Loucy (cell line): Measurements from ENCODE around the gene STAT4.
A peak's percentile ranks its signal among the peaks of the same experiment; 100 is the strongest.

Experiments used
- H2AFZ ChIP-seq: fragments of 200-600 bp; sonication (generic); 2 replicates; pipeline ENCODE4 v1.6.0; 2016; ENCODE audit warnings: antibody characterized with exemption, mild to moderate bottlenecking, low read length, moderate library complexity
- H3F3A ChIP-seq: fragments of 200-600 bp; 2 replicates; pipeline ENCODE4 v1.6.0; 2016; ENCODE audit warnings: antibody characterized with exemption, low read depth, mild to moderate bottlenecking
- H3K27me3 ChIP-seq: fragments of 200-600 bp; sonication (generic); 2 replicates; pipeline ENCODE4 v1.6.1; 2014; ENCODE audit warnings: low read length, mild to moderate bottlenecking; ENCODE audit not compliant: insufficient read depth, poor library complexity, severe bottlenecking
- H3K36me3 ChIP-seq: fragments of 200-600 bp; sonication (generic); 2 replicates; pipeline ENCODE4 v1.6.1; 2016; ENCODE audit warnings: low read length; ENCODE audit not compliant: insufficient read depth
- H3K4me1 ChIP-seq: fragments of 200-600 bp; sonication (generic); 2 replicates; pipeline ENCODE4 v1.5.1; 2014; ENCODE audit warnings: low read length, mild to moderate bottlenecking; ENCODE audit not compliant: insufficient read depth, poor library complexity, severe bottlenecking
- H3K4me2 ChIP-seq: fragments of 200-600 bp; sonication (generic); 2 replicates; pipeline ENCODE4 v1.6.0; 2014; ENCODE audit warnings: antibody characterized with exemption, low read length, low read depth, mild to moderate bottlenecking; ENCODE audit not compliant: poor library complexity, severe bottlenecking
- H3K4me3 ChIP-seq: fragments of 200-600 bp; sonication (generic); 2 replicates; pipeline ENCODE4 v1.5.1; 2014; ENCODE audit warnings: low read length, mild to moderate bottlenecking, mixed read lengths; ENCODE audit not compliant: poor library complexity, severe bottlenecking
- H3K79me2 ChIP-seq: fragments of 200-600 bp; sonication (generic); 2 replicates; pipeline ENCODE4 v1.6.1; 2014; ENCODE audit warnings: low read length; ENCODE audit not compliant: insufficient read depth
- H3K9ac ChIP-seq: fragments of 200-600 bp; sonication (generic); 2 replicates; pipeline ENCODE4 v1.6.0; 2014; ENCODE audit warnings: mild to moderate bottlenecking, low read depth, low read length, moderate library complexity; ENCODE audit not compliant: poor library complexity, severe bottlenecking
- H3K9me2 ChIP-seq: fragments of 200-600 bp; sonication (generic); replicated peaks from 2 replicates; pipeline ENCODE4 v1.6.1; 2016; ENCODE audit warnings: low read depth, low read length, mixed read lengths
- H3K9me3 ChIP-seq: fragments of 200-600 bp; sonication (generic); 2 replicates; pipeline ENCODE4 v1.6.1; 2014; ENCODE audit warnings: mild to moderate bottlenecking, antibody characterized with exemption, low read length, low read depth; ENCODE audit not compliant: insufficient read depth
- H4K20me1 ChIP-seq: fragments of 200-600 bp; sonication (generic); 2 replicates; pipeline ENCODE4 v1.6.0; 2014; ENCODE audit warnings: antibody characterized with exemption, low read length, mild to moderate bottlenecking; ENCODE audit not compliant: insufficient read depth, poor library complexity, severe bottlenecking
- CTCF ChIP-seq: fragments of 200-600 bp; sonication (generic); conservative IDR thresholded peaks from 2 replicates; pipeline ENCODE4 v1.5.1; 2014; ENCODE audit warnings: mild to moderate bottlenecking, antibody characterized with exemption, low read length
- EZH2phosphoT487 ChIP-seq: fragments of 200-600 bp; IDR thresholded peaks from 2 replicates; pipeline ENCODE4 v1.6.1; 2018; ENCODE audit warnings: antibody characterized with exemption, mild to moderate bottlenecking, moderate library complexity, borderline replicate concordance

The STAT4 gene

GRCh38 chr2:191176305-191176704, 25.5 kb upstream of the STAT4 start:
- Histone ChIP-seq H3K4me3 (no peak overlapping the region), H3F3A (no peaks in the 10 kb centered on the region), H3K9me3 (no peaks in the 10 kb centered on the region), H3K9me2 (no peaks in the 10 kb centered on the region), H3K9ac (no peak overlapping the region), H3K27me3 (no peaks in the 10 kb centered on the region), H3K4me1 (peaks cover 7% of the 10 kb centered on the region), H3K79me2 (no peaks in the 10 kb centered on the region), H2AFZ (0 out of 2 replicates have a peak overlapping the region, but pooled peaks have one; percentile 19), H3K36me3 (no peaks in the 10 kb centered on the region), H4K20me1 (no peaks in the 10 kb centered on the region), H3K4me2 (peak overlapping the region; percentile 13)
- TF ChIP-seq CTCF (no peak), EZH2phosphoT487 (no peak)

DNA sequence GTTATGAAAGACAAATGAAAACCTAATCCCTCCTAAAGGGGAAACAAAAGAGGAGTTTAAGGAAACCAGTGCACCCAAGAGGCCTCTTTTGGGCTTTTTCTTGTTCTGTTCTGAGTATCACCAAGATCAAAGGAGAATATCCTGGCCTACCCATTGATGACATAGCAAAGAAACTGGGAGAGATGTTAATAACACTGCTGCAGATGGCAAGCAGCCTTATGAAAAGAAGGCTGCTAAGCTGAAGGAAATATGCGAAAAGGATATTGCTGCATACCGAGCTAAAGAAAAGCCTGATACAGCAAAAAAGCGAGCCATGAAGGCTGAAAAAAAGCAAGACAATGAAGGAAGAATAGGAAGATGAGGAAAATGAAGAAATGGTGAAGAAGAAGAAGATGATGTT, 23.6 kb upstream of the STAT4 start:
- H2AFZ ChIP-seq: no peak overlapping the region
- H4K20me1 ChIP-seq: no peaks in the 10 kb centered on the region
- no peaks in the 10 kb centered on the region for H3K9me2 ChIP-seq
- H3K36me3 ChIP-seq: no peaks in the 10 kb centered on the region
- H3K4me3 ChIP-seq: no peak overlapping the region
- H3K4me1 ChIP-seq: peaks cover 11% of the 10 kb centered on the region
- H3K9me3 ChIP-seq: no peaks in the 10 kb centered on the region
- H3K4me2 ChIP-seq: no peak overlapping the region
- no peak overlapping the region for H3K9ac ChIP-seq
- H3K27me3 ChIP-seq: no peaks in the 10 kb centered on the region
- TF ChIP-seq EZH2phosphoT487 (no peak), CTCF (no peak)
- H3K79me2 ChIP-seq: no peaks in the 10 kb centered on the region
- no peaks in the 10 kb centered on the region for H3F3A ChIP-seq

GRCh38 chr2:191173206-191173605, 22.4 kb upstream of the STAT4 start:
- H3F3A ChIP-seq: no peaks in the 10 kb centered on the region
- no peaks in the 10 kb centered on the region for H3K9me2 ChIP-seq
- no peaks in the 10 kb centered on the region for H3K79me2 ChIP-seq
- no peak overlapping the region for H3K4me3 ChIP-seq
- H4K20me1 ChIP-seq: no peaks in the 10 kb centered on the region
- H3K36me3 ChIP-seq: no peaks in the 10 kb centered on the region
- H3K9ac ChIP-seq: no peak overlapping the region
- no peaks in the 10 kb centered on the region for H3K9me3 ChIP-seq
- H3K4me2 ChIP-seq: no peak overlapping the region
- no peak overlapping the region for H2AFZ ChIP-seq
- H3K27me3 ChIP-seq: no peaks in the 10 kb centered on the region
- no peak for TF ChIP-seq CTCF
- TF ChIP-seq EZH2phosphoT487: no peak
- H3K4me1 ChIP-seq: peaks cover 11% of the 10 kb centered on the region
